Measurements from ENCODE around the gene YTHDC2.

YTHDC2 gene

DNA sequence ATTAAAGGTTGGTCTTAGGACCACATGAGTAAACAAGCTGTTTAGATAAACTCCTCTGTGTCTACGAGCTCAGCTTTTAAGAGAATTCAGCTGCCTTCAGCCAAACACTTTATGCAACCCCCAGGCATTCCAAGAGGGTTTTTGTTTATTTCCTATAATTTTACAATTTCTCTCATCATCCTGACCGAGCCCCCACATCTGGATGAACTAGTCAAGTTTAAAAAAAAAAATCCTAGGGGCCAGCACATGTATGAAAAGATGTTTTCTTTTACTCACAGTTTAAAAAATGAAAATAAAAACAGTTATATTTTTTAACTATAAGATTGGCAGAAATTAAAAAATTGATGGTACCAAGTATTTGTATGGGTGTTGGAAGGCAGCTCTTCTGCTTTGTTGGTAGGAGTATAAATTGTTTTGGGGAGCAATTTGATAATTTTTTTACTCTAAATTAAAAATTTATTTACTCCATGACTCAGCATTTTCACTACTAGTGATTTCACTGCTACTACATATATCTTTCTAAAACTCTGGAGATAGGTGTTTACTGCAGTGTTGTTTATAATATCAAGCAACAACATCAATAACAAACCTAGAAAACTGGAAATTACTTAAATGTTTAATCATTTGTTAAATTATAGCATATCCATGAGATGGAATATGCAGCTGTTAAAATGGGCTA is 18.1 kb downstream of the YTHDC2 start:
- H3K27ac ChIP-seq: no peak overlapping the region

DNA sequence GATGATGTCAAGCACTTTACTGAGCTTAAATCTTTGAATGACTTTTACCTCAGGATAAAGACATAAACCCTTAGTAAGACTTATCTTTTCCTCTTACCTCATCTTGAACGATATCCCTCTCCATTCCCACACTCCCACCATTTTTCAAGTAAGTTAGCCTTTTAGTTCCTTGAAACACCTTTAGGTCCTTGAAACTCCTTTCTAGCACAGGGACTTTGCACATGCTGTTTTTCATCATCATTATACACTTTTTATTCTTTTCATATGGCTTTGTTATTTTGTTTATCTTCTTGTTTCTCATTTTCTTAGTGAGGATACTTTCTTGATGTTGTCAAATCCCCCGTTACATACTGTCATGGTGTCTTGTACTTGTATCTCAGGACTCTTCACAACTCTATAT is 24.8 kb downstream of the YTHDC2 start:
- H3K27ac ChIP-seq: no peak overlapping the region
- TF ChIP-seq, protein P1, sequence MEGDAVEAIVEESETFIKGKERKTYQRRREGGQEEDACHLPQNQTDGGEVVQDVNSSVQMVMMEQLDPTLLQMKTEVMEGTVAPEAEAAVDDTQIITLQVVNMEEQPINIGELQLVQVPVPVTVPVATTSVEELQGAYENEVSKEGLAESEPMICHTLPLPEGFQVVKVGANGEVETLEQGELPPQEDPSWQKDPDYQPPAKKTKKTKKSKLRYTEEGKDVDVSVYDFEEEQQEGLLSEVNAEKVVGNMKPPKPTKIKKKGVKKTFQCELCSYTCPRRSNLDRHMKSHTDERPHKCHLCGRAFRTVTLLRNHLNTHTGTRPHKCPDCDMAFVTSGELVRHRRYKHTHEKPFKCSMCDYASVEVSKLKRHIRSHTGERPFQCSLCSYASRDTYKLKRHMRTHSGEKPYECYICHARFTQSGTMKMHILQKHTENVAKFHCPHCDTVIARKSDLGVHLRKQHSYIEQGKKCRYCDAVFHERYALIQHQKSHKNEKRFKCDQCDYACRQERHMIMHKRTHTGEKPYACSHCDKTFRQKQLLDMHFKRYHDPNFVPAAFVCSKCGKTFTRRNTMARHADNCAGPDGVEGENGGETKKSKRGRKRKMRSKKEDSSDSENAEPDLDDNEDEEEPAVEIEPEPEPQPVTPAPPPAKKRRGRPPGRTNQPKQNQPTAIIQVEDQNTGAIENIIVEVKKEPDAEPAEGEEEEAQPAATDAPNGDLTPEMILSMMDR (conservative IDR thresholded peaks at IDR 0.05): no peak

More for the DNA sequence above, 18.1 kb downstream of the YTHDC2 start:
- TF ChIP-seq, protein P1 (conservative IDR thresholded peaks at IDR 0.05): no peak

DNA sequence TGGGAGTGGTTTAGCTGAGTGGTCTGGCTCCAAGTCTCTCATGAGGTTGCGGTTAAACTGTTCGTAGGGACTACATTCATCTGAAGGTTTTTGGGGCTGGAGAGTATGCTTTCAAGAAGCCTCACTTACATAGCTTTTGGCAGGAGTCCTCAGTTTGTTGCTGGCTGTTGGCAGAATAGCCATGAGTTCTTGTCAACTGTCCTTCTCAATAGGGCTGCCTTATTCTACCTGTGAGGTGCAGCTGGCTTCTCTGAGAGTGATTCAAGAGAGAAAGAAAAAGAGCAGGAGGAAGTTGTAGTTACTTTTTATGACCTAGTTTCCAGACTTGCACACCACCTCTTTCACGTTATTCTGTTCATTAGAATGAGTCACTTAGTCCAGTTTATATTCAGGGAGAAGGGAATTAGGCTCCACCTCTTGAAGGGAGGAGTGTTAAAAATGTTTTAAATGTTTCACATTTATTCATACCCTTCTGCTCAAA is 33.2 kb downstream of the YTHDC2 start:
- no peak overlapping the region for H3K27ac ChIP-seq
- TF ChIP-seq, protein P1 (conservative IDR thresholded peaks at IDR 0.05): no peak

DNA sequence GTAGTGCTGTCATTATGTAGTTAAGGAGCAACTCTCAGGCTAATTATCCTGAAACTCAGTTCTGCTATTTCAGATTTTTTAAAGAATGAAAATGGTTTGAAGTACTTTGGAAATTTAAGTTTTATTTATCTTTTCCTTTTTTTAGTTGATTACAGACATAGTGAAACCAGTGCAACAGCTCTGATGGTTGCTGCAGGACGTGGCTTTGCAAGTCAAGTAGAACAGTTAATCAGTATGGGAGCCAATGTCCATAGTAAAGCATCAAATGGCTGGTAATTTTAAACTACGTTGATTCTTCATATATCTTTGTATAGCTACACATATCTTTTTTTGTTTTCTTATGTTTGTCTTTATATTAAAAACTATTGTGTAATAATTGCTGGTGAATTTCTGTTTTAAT is 34.9 kb downstream of the YTHDC2 start:
- no peak overlapping the region for H3K27ac ChIP-seq
- TF ChIP-seq, protein P1 (conservative IDR thresholded peaks at IDR 0.05): no peak

DNA sequence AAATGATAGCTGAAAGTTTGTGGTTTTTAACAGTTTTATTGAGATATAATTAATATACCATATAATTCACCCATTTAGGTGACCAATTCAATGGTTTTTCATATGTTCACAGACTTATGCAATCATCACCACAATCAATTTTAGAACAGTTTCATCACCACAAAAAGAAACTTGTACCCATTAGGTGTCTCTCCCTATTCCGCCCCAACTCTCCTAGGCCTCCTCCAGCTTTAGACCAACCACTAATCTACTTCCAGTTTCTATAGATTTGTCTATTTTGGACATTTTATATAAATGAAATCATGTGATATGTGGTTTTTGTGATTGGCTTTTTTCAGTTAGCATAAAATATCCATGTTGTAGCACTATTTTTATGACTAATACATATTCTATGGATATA is 38.6 kb downstream of the YTHDC2 start:
- TF ChIP-seq, protein P1 (conservative IDR thresholded peaks at IDR 0.05): no peak
- no peak overlapping the region for H3K27ac ChIP-seq

DNA sequence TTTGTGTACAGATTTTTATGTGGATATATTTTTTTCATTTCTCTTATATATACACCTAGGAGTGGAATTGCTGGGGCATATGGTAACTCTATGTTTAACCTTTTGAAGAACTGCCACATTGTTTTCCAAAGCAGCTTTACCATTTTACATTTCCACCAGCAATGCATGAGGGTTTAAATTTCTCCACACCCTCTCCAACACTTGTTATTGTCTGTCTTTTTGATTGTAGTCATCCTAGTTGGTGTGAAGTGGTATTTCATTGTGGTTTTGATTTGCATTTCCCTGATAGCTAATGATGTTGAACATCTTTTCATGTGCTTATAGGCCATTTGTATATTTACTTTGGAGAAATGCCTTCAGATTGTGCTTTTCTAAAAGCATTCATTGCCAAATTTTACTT is 39.1 kb downstream of the YTHDC2 start:
- TF ChIP-seq, protein P1 (conservative IDR thresholded peaks at IDR 0.05): no peak
- no peak overlapping the region for H3K27ac ChIP-seq

DNA sequence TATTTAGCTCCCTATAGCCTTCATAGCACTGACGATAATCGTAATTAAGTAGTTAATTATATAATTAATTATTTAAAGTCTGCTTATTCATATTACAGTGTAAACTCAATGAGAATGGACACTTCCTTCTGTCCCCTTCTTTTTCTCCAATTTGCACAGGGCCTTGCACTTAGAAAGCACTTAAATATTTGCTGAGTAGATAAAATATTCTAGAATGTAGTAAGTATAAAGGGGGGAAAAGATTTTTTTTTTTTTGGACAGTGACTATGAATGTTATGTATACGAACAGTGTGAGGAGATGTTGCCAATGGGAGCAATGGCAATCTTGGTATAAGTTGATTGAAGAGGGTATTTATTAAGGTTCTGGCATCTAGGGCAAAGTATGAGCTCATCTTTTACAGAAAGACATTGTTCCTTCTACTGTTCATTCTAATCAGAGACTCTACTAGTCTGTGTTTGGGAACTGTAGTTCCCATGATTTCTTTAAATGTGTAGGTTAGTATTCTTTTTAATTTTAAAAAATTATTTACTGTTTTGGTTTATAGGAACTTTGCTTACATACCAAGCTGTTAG is 49.4 kb downstream of the YTHDC2 start:
- TF ChIP-seq, protein P1 (conservative IDR thresholded peaks at IDR 0.05): no peak
- H3K27ac ChIP-seq: no peak overlapping the region
